ENCODE results near the gene RAB8B.

RAB8B gene

DNA sequence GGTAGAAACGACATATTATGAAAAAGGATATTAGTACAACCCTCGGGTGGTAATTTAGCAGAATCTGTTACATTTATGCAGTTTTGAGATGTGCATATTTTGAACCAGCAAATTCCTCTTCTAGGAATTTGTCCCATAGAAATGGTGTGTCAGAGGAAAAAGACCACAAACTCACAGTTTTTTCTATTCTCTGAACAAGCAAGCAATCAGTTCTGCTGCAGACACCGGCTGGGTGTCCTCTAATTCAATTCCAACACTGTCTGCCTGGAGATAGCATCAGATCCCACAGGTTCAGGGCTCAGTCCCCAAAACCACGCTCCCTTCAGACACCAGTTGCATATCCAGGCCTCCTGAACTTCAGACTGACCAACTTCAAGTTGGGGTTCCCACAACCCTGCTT lies 124.4 kb downstream of the RAB8B start:
- no peak for DNase-seq (ENCODE audit: low spot score)

DNA sequence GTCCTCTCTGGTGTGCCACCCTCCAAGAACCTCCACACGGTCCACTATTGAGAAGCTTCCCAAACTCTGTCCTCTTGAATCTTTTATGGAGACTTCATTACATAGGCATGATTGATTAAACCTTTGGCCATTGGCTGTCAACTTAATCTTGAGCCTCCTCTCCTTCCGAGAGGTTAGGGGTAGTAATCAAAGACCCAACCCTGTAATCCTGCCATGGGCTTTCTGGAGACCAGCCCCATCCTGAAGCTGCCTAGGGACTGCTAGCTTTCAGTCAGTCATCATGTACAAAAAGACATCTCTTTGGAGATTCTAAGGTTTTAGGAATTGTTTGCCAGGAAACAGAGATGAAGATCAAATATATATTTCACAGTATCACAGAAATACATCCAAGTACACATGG lies 125.0 kb downstream of the RAB8B start:
- no peak for DNase-seq (ENCODE audit: low spot score)
